Measurements from ENCODE around the gene ARSA. TPM values are rescaled to one million over a fixed set of nuclear protein-coding genes. Genes with fewer than 3 reads are reported as not detected.

The ARSA gene
- total RNA-seq, 2 experiments from 2014 or later: 31.6 to 34.4 TPM

DNA sequence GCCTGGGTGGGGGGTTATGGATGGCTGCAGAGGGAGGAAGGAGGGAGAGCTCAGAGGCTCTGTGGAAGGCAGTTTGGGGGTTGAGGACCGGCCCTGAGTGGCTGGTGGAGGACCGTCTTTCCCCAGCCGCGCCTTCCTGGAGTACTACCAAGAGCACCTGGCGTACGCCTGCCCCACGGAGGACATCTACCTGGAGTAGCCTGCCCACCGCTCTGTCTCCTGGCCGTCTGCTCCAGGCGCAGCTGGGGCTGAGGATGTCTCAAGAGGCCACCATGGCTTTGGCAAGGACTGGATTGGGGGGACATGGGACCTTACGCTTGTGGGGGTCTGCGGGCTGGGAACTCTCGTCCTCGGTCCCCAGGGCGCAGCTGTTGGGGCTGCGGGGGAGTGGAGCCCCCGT, 17.4 kb downstream of the ARSA start:
- H3K4me1 ChIP-seq (ENCODE audit: insufficient read depth, low read length, poor library complexity, severe bottlenecking): peaks cover 8% of the 10 kb centered on the region
- ChIA-PET CTCF (ENCODE audit: unreplicated experiment) (no interaction called here), POLR2A (no interaction called here)
- H4K20me1 ChIP-seq (ENCODE audit: insufficient read depth, low read length): no peaks in the 10 kb centered on the region
- H3K36me3 ChIP-seq (ENCODE audit: insufficient read depth, low read length): no peaks in the 10 kb centered on the region
- no peaks in the 10 kb centered on the region for H3K9me2 ChIP-seq (ENCODE audit: insufficient read depth, low read length)
- no peak overlapping the region for H2AFZ ChIP-seq (ENCODE audit: low read length)
- no TSS peak for BruUV-seq (replicated peaks)
- H3K79me2 ChIP-seq (ENCODE audit: insufficient read depth, low read depth, low read length): no peaks in the 10 kb centered on the region
- intact Hi-C loops (cut with micrococcal nuclease; ENCODE audit: unreplicated experiment): no loop called here
- H3K4me2 ChIP-seq (ENCODE audit: low read length): no peak overlapping the region
- H3K9me3 ChIP-seq (ENCODE audit: low read length): no peaks in the 10 kb centered on the region
- H3K27ac ChIP-seq (ENCODE audit: low read depth, low read length, poor library complexity, severe bottlenecking): no peak overlapping the region
- H3K4me3 ChIP-seq (ENCODE audit: low read depth, low read length, poor library complexity, severe bottlenecking): no peak overlapping the region
- TF ChIP-seq EZH2phosphoT487 (IDR thresholded peaks at IDR 0.05; ENCODE audit: borderline replicate concordance, low read depth, low read length) (no peak), CTCF (conservative IDR thresholded peaks at IDR 0.05; ENCODE audit: low read length) (no peak)
- DNase-seq (ENCODE audit: low spot score): no peak

GRCh38 chr22:50610041-50610451, 17.9 kb downstream of the ARSA start:
- H3K27ac ChIP-seq (ENCODE audit: low read depth, low read length, poor library complexity, severe bottlenecking): no peak overlapping the region
- H3K4me1 ChIP-seq (ENCODE audit: insufficient read depth, low read length, poor library complexity, severe bottlenecking): peaks cover 8% of the 10 kb centered on the region
- DNase-seq (ENCODE audit: low spot score): no peak
- no peak overlapping the region for H2AFZ ChIP-seq (ENCODE audit: low read length)
- H3K79me2 ChIP-seq (ENCODE audit: insufficient read depth, low read depth, low read length): no peaks in the 10 kb centered on the region
- no peaks in the 10 kb centered on the region for H3K36me3 ChIP-seq (ENCODE audit: insufficient read depth, low read length)
- CTCF ChIA-PET (ENCODE audit: unreplicated experiment): no interaction called here
- H3K9me2 ChIP-seq (ENCODE audit: insufficient read depth, low read length): no peaks in the 10 kb centered on the region
- no TSS peak for BruUV-seq (replicated peaks)
- no peak overlapping the region for H3K4me3 ChIP-seq (ENCODE audit: low read depth, low read length, poor library complexity, severe bottlenecking)
- H3K4me2 ChIP-seq (ENCODE audit: low read length): no peak overlapping the region
- POLR2A ChIA-PET: no interaction called here
- no peak for TF ChIP-seq EZH2phosphoT487 (IDR thresholded peaks at IDR 0.05; ENCODE audit: borderline replicate concordance, low read depth, low read length)
- no peak for TF ChIP-seq CTCF (conservative IDR thresholded peaks at IDR 0.05; ENCODE audit: low read length)
- no peaks in the 10 kb centered on the region for H3K9me3 ChIP-seq (ENCODE audit: low read length)
- intact Hi-C loops (cut with micrococcal nuclease; ENCODE audit: unreplicated experiment): no loop called here
- H4K20me1 ChIP-seq (ENCODE audit: insufficient read depth, low read length): no peaks in the 10 kb centered on the region

DNA sequence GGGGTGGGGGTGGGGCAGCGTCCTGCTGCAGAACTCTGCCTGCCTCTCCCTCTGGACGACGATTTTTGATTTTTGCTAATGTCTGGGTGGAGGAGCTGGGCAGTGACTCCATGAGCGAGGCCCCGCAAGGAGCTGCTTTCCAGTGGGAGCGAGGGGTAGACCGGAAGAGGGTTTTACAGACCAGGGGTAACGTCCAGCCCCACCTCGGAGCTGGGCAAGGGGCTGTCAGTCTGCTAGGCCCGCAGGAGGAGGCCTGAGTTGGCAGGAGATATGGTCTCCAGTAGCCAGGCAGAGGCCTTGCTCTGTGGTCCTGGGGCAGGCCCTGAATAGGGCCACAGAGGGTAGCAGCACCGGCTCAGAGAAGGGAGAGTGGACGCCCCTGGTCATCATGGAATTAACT, 18.4 kb downstream of the ARSA start:
- no peaks in the 10 kb centered on the region for H3K79me2 ChIP-seq (ENCODE audit: insufficient read depth, low read depth, low read length)
- H3K4me3 ChIP-seq (ENCODE audit: low read depth, low read length, poor library complexity, severe bottlenecking): no peak overlapping the region
- no peaks in the 10 kb centered on the region for H3K36me3 ChIP-seq (ENCODE audit: insufficient read depth, low read length)
- H4K20me1 ChIP-seq (ENCODE audit: insufficient read depth, low read length): no peaks in the 10 kb centered on the region
- TF ChIP-seq CTCF (conservative IDR thresholded peaks at IDR 0.05; ENCODE audit: low read length) (no peak), EZH2phosphoT487 (IDR thresholded peaks at IDR 0.05; ENCODE audit: borderline replicate concordance, low read depth, low read length) (no peak)
- no peak for DNase-seq (ENCODE audit: low spot score)
- no peak overlapping the region for H2AFZ ChIP-seq (ENCODE audit: low read length)
- CTCF ChIA-PET (ENCODE audit: unreplicated experiment): no interaction called here
- H3K9me2 ChIP-seq (ENCODE audit: insufficient read depth, low read length): no peaks in the 10 kb centered on the region
- no peak overlapping the region for H3K27ac ChIP-seq (ENCODE audit: low read depth, low read length, poor library complexity, severe bottlenecking)
- intact Hi-C loops (cut with micrococcal nuclease; ENCODE audit: unreplicated experiment): no loop called here
- no peak overlapping the region for H3K4me2 ChIP-seq (ENCODE audit: low read length)
- no peaks in the 10 kb centered on the region for H3K9me3 ChIP-seq (ENCODE audit: low read length)
- BruUV-seq (replicated peaks): no TSS peak
- POLR2A ChIA-PET: no interaction called here
- H3K4me1 ChIP-seq (ENCODE audit: insufficient read depth, low read length, poor library complexity, severe bottlenecking): peaks cover 8% of the 10 kb centered on the region
